ENCODE results near the gene HTR4. TPM values are rescaled to one million over a fixed set of nuclear protein-coding genes. Genes with fewer than 3 reads are reported as not detected.

The HTR4 gene, protein sequence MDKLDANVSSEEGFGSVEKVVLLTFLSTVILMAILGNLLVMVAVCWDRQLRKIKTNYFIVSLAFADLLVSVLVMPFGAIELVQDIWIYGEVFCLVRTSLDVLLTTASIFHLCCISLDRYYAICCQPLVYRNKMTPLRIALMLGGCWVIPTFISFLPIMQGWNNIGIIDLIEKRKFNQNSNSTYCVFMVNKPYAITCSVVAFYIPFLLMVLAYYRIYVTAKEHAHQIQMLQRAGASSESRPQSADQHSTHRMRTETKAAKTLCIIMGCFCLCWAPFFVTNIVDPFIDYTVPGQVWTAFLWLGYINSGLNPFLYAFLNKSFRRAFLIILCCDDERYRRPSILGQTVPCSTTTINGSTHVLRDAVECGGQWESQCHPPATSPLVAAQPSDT
- total RNA-seq, result 5.5 TPM

DNA sequence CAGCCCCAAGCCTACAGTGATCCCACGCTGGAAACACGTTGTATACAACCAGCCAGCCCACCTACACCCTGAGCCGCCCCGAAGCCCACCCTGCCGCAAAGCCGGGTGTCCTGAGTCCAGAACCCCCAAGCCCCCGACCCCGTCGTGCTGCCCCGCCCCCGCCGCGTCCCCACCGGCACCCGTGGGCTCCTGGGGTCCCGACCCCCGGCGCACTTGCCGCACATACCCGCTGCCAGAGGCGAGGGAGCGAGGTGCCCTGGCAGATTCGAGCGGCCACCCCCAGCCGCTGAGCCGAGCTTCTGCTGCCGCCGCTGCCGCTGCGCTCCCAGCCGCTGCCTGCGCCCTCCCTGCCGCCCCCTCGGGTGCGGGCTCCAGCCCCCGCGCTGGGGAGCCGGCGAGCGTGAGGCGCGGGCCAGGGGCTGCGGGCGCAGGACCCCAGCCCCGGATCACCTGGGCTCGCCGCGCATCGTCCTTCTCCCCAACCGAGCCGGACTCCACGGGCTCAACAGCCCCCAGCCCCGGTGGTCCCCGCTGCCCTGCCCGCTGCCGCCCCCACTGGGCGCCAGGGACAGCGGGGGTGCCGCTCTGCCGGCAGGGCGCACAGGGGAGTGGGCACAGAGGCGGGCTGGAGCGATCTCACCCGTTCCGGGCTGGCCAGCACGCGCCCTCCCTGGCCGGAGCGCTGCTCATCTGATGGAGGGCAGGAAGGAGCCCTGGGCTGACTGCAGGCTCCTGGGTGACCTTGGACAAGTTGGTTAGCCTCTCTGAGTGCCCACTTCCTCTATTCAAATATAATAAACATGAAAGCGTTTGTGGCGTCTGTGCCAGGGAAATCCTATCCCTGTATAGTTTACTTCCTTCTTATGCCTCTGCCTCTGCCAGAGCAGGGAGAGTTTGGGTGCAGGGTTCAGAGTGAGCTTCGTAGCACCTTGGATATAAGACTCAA is at the start of gene HTR4:
Gene HTR4, minus strand, starts transcription at position 692 of the 946 bp plus-strand sequence. CDS start 17,513 bp downstream, outside the sequence.

Other genes starting within 250 kb of the HTR4 start
- 2.1 TPM for gene ADRB2, start 172.1 kb upstream of the HTR4 start, total RNA-seq